Panc1 (cell line): ENCODE results near the gene ACTL6A.

Source experiments
- POLR2AphosphoS5 ChIP-seq: IDR thresholded peaks from 2 replicates; pipeline ENCODE4 v1.6.1; 2012; ENCODE audit warnings: mild to moderate bottlenecking, low read depth, low read length, moderate library complexity
- REST ChIP-seq, 2 experiments: IDR thresholded peaks; 2 replicates each; pipeline ENCODE4 v1.6.1; 2011 to 2012; ENCODE audit warnings: low read depth in 2 of 2, control low read depth in 1 of 2, low read length in 1 of 2, mild to moderate bottlenecking in 1 of 2, moderate library complexity in 1 of 2; ENCODE audit not compliant: insufficient read depth in 1 of 2
- SIN3A ChIP-seq: IDR thresholded peaks from 2 replicates; pipeline ENCODE4 v1.6.1; 2012; ENCODE audit warnings: low read depth, mild to moderate bottlenecking, low read length, moderate library complexity, borderline replicate concordance; ENCODE audit not compliant: insufficient read depth
- TCF7L2 ChIP-seq: IDR thresholded peaks from 2 replicates; pipeline ENCODE4 v1.6.1; 2011; ENCODE audit warnings: mild to moderate bottlenecking, low read depth, low read length, inconsistent platforms
- TF ChIP-seq, protein P1 (sequence below): fragments of 450-650 bp; IDR thresholded peaks from 2 replicates; pipeline ENCODE4 v1.5.1; 2017; ENCODE audit warnings: mild to moderate bottlenecking

- TF ChIP-seq, protein P1, sequence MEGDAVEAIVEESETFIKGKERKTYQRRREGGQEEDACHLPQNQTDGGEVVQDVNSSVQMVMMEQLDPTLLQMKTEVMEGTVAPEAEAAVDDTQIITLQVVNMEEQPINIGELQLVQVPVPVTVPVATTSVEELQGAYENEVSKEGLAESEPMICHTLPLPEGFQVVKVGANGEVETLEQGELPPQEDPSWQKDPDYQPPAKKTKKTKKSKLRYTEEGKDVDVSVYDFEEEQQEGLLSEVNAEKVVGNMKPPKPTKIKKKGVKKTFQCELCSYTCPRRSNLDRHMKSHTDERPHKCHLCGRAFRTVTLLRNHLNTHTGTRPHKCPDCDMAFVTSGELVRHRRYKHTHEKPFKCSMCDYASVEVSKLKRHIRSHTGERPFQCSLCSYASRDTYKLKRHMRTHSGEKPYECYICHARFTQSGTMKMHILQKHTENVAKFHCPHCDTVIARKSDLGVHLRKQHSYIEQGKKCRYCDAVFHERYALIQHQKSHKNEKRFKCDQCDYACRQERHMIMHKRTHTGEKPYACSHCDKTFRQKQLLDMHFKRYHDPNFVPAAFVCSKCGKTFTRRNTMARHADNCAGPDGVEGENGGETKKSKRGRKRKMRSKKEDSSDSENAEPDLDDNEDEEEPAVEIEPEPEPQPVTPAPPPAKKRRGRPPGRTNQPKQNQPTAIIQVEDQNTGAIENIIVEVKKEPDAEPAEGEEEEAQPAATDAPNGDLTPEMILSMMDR = no peak
- TF ChIP-seq SIN3A = no peak
- no peak for TF ChIP-seq POLR2AphosphoS5
- TF ChIP-seq REST (IDR thresholded peaks at IDR 0.05; ENCODE audit: insufficient read depth in 1 of 2, low read depth in 2 of 2, low read length in 1 of 2) = no peak
- TF ChIP-seq TCF7L2 = no peak
These were observed 51.1 kb downstream of the ACTL6A start for GRCh38 chr3:179613807-179614206.
